Stimulated activated CD8-positive, alpha-beta memory T cell treated with anti-CD3 and anti-CD28 coated beads, Interleukin-12 subunit alpha, Interleukin-12 subunit beta, amount 100 ng/mL, for 1 hour (primary cell): ENCODE data around the gene GRB10.

Experiments
- DNase-seq: peaks from one replicate; pipeline ENCODE4 v3.0.0-alpha.2; 2020; ENCODE audit warnings: low read depth

The GRB10 gene

DNA sequence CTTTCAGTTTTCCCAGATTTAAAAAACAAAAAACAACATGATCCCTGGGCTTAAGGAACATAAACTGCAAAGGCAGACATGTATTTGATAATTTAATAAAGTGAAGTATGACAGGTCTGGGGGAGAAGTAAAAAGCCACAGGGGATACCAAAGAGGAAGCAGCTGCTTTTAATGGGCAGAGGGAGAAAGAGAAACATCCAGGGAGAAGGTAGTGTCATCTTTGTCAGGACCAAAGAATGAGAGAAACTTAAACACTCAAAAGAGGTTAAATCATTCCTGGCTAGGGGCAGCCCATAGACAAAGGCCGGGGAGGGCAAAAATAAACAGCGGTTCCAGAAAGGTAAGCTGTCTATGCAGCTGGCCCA, 94.5 kb downstream of the GRB10 start:
- no peak for DNase-seq

DNA sequence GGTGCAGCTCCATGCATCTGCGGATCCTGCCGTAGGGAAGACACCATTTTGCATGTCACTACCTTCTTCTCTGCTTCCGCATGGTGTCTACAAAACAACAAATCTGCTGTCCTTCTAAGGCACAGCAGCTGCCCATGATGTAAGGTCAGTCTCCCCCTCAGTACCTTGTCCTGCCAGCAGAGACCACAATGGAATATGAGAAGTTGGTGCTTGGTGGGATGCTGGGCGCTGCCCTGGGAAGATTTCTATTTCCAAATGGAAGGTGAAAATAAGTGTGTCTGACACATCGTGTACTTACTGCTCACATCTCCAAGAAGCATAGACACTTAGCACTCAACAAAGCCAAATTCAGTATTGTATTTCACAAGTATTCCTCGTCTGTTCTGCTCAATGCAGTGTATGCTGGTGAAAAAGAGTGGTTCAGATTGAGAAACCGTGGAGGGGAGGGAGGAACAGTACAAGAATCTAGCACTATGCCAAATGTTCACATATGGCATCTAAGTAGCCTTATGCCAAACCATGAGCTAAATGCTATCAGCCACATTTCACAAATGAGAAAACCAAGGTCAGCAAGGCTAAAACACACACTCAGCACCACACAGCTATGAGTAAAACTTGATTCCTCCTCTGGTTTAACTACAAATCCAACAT, 95.0 kb downstream of the GRB10 start:
- no peak for DNase-seq

DNA sequence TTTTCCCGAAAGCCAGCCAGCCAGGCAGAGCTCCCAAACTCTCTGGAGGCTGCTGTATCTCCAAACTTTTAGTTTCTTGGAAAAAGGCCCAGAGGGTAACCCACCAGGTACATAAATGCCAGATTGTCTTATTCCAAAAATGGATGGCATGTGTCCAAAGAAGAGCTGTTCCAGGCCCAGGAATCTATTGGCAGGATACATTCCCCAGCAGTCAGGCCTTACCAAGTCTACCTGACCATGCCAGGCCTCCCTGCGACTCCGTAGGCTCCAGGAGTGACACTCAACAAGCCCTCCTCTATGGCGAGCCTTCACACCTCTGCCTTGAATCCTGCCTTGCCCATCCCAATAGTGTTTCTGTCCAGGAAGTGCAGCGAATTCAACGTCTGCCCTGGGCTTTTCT, 95.6 kb downstream of the GRB10 start:
- no peak for DNase-seq

DNA sequence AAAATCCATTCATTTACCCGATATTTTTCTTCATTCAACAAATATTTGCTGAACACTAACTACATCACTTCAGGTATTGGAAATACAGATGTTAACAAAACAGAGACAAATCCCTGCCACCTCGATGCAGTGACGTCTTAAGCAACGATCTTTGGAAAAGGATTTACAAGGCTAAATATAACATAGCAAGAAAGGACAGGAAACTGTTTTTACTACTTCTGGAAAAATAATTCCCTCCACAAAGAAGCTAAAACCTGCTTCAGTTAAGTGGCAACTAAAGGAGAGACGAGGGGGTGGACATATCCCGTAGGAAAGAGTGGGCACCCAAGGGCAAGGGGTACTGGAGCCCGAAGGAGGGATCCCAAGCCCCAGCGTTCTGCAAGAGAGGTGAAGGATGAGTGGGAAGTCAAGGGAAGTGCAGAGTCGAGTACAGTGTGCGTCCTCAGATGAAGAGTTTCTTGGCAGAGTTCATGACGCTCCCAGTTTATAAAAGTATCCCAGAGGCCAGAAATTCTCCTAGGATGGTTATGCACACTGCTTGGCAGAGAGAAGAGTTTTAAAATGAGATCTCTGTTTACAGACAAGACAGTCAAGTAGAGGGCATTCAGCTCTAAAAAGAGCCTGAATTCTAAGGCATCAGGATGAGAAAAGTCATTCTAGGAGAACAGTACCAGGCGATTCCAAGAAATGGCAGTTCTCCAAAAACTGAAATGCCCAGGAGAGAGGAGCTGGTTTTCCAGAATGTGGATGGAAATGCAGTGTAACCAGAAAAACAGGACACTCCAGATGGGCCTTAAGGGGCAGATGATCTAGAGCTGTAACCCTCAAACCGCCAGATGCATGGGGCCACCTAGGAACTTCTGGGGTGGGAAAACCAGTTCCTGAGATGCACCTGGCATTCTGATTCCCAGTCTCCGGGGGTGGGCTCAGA, 97.3 kb downstream of the GRB10 start:
- DNase-seq = no peak

DNA sequence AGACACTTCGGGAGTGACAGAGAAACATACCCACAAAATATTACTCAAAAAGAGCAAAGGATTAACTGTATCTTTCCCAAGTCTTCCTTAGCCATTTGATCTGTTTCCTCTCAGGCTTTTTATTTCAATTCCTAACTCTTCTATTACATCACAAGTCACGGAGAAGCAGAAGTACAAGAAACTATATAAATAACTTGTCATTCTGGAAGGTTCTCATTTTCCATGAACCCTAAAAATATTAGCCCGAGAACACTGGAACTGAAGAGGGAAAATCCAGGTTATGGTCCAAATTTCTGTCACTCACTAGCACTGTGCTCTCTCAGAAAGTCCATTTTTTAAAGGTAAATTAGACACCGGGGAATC, 98.0 kb downstream of the GRB10 start:
- no peak for DNase-seq

DNA sequence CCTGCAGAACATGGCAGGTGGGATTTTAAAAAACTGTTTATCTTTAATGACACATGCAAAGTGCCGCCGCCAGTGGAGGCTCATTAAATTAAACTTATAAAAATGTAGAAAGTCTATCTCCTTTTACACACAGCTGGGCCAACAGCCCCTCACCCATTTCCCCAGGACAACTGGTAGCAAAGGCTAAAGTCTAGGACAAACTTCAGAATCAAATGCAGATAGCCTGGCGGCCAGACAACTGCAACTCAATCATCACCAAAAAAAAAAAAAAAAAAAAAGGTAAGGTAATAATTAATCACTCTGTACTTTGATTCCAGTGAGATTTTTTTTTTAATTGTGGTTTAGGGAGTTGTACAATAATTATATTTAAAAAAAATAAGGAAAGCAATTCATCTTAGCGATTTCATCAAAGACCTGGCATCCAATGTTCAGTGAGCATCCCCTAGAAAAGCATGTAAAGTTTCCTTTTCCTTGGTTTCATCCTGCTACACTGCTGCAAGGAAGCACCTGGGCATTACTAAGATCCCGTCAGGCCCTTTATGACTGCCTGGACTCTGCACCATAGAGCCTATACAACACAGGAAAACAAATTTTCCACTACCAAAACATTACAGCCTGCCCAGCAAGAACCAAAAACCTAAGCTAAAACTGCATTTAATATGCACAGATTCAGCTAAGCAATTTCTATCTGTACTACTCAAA, 98.5 kb downstream of the GRB10 start:
- DNase-seq = no peak

DNA sequence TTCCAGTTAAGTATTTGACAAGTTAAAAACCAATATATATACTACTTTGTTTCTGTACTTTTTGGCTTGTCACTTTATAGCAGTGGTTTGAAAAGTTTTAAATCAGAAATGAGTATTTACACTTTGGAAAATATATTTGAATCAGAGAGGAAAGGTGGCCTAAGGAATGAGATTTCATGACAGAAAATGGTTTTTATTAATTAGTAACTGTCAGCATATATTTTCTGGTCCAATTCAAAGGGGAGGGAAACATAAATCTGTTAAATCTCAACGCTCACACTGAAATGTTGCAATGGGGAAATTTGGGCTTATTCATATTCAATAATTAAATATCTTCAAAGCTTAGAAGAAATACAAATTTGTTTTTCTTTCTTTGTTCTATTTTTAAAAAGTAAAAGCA, 100.1 kb downstream of the GRB10 start:
- no peak for DNase-seq

DNA sequence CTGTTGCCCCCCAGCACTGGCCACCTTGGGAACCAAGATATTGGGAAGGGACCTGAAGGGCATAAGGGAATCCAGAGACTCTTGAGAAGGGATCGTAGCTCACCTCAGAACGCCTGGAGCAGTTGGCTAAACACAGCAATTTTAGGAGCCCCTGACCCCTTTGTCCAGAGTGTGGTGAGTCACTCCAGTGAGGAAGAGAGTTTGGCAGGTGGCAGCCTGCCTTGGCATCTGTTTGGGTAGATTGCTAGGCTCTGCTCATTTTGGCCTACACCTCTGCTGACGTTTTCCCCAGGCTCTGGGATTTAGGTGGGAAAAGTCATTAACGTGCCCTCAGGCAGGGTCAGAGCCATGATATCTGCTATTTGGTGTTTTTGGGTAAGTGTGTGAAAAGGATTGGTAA, 100.6 kb downstream of the GRB10 start:
- no peak for DNase-seq

DNA sequence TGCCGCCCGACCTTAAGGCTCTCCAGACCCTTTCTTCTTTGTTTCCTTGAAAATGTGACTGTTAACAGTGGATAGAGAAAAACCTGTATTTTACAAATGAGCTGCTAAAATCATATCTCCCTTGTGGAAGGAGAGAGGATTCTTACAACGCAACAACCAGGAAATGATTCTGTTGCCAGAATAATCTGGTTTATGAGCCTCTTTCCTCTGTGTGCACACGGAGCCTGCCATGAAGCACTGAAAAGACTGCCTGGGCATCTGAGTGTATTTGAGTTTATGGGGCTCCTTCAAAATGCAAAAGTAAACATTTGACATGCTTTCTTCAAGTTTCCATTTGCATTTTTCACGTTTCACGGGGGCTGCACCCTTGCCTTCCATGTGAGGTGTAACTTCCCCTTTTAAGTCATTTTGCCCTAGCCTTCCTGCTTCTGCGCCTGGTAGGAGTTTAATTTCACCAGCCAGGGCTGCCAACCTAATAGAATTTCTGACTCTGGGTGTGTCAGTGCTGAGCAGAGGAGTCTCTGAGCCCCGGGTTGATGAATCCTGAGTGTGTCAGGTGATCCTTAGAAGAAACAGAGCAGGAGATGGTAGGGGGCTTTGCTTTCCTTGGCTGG, 101.2 kb downstream of the GRB10 start:
- no peak for DNase-seq

DNA sequence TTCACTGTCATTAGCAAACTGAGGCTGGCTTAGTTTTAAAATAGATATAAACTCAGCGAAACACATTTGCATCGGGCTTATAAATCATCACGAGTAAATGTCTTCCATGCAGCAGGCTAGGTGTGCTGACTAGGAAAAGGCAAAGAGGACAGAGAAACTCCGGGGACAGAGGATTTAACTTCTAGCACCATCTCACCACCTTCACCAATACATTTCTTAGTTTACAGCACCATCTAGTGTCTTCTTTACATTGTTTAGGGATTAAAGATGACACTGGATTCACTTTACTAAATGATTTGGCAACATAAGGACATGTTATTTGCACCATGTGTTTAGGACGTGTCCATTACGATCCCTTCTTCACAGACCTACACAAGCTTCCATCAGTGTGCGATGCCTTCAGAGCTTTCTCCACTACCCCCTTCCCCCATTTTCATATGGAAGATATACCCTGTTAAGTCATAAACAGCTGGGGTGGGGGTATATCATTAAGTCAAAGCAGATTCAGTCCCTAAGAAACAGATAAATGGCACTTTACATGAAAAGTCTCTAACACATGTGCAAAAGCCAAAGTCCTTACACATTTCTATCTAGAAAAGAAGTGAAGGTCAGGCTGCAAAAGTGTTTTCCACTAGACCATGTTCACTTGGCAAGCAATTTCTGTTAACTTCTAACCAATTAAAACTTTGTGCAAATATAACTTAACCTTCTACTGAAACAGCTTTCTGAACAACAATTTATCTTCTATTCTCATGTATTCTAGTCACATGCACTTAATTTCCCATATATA, 103.3 kb downstream of the GRB10 start:
- no peak for DNase-seq

DNA sequence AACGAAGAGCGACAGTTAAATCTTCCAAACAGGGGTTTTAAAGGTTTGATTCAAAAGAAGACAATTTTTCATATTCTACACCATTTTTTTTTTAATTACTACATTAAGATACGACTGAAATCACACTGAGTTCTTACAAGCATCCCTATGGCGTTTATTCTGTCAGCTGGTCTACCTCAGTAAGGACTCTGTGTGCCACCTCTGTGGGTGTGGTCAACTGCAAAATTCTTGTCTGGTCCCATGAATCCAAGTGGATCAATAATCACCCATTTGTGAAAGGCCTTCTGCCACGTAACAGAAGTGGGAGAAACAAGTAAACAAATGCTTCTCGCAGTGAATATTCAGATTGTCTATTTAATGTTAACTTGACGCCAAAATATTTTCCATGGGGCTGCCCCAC, 104.1 kb downstream of the GRB10 start:
- no peak for DNase-seq

DNA sequence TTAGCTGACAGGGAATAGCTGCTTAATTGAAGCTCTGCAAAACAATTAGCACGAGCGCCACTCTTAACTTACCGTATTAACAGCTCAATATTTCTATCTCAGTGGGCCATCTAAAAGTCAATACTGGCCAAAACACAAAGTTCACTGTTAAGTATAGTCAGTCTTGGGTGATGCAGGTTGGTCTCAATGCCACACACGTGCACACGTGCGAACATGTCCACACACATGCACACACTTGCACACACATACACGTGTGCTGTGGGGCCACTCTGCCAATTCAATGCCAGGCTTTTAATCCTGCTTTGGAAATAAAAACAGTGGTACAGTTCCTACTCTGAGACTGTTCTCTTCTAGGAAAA, 105.1 kb downstream of the GRB10 start:
- no peak for DNase-seq

DNA sequence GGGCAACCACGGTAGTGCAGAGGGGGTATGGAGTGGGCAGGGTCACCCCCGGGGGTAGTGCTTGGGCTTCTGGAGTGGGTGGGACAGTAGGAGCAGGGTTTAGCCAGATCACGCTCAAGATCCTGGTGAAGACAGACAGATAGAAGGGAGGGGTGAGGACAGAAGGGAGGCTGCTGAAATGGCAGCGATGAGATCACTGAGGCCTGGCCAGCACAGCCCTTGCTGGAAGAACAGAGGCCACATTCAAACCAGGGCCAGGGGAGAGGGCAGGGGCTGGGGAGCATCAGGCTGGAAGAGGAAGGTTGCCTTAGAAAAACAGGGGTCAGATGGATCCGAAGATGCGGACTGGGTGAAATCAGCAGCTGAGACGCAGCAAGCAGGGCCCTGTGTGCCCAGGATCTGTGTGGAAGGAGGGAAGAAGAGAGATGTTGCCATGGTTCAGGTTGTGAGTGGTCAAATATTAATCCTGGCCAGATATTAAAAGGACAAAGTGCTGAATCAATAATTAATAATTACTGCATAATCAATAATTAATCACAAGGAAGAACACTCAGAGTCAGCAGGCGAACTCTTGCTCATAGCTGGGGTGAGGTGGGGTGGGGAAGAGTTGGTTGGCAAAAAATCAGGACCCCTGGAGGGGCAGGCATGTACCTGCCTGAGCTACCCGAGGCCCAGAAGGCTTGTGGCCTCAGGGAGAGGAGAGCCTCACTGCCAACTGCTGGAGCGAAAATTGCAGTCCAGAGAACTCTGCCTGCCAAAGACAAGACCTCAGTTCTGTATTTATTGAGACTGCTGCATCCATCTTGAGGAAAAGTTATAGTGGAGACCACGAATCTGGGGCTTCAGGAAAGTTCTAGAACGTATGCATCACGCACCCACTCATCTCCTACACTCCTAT, 105.7 kb downstream of the GRB10 start:
- no peak for DNase-seq

DNA sequence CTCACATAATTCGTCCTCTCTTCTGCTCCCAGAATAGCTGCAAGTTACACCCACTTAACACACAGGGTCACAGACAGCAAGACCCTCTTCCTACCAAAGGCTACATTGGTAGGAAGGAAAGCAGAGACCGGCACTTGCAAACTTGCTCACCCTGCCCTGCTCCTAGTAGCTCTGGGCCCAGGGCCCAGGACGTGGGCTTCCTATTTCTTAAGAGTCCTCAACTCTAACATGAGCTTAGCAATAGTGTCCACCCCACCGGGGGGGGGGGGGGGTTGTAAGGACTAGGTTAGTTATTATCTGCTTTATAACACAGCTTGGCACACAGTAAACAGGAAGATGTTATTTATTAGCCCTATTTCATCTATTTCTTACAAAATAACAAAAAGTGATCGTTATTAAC, 106.6 kb downstream of the GRB10 start:
- no peak for DNase-seq

DNA sequence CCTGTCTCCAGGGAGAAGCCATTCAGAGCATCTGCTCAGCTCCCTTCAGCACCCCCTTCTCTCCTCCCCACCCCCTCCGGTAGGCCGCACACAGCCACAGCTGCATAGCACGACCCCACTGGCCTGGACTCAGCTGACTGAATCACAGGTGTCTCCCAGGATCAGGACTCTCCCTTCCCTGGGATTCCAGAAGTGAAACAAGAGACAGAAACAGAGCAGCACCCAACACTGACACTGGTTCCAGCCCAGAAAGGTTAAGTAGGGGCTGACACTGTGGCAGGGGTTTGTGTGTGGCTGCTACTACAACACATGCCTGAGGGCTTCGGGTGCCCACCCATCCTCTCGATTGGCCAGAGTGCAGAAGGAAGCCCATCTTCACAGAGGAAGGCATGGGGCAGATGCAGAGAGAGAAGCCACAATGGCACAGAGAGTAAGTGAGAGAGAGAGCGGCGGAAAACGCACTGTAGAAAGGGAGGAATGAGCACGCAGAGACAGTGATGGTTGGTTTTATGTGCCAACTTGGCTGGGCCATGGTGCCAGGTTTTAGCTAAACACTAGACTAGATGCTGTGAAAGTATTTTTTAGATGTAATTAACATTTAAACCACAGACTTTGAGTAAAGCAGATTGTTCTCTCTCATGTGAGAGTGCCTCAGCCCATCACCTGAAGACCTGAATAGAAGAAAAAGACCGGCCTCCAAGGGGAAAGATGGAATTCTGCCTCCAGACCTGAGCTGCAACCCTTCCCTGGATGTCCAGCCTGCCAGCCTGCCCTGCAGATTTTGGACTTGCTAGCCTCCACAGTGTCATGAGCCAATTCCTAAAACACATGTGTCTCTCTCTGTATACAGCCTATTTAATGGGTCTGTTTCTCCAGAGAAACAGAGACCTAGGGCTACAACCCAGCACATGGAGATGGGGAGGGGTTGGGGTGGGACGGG, 107.5 kb downstream of the GRB10 start:
- DNase-seq = no peak

DNA sequence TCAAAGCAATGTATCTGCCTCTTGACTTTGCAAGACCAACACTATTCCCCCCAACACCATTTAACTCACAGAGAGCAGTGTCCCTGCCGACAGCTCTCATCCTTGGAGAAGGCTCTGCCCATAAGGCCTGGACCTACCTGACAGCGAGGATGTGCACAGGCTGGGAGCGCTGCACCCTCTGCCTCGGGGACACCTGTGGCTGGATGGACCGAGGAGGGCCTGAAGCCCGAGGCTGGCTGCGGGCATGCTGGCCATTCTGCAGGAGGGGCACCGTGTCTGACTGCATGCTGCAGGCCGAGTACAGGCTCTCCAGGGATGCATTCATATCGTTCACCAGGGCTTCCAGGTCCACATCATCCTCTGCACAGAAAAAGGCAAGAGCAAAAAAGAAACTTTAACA, 108.4 kb downstream of the GRB10 start:
- no peak for DNase-seq

DNA sequence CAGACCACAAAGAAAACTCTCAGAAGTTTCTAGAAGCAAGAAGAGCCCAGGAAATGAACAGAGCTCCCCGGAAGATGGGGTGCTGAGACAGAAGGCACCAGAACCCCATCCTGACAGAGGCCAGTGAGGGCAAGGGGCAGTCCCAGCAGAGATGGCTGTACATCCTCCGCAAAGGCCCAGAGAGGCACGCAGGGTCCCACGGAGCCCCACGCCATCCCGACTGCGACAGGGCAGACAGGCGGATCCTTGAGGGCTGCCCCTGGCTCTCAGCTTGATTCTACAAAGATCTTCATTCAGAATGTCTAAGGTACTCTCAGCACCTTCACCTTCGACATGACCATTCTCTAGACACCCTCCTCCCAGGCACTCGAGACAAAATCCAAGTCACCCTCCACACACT, 109.6 kb downstream of the GRB10 start:
- DNase-seq = no peak

DNA sequence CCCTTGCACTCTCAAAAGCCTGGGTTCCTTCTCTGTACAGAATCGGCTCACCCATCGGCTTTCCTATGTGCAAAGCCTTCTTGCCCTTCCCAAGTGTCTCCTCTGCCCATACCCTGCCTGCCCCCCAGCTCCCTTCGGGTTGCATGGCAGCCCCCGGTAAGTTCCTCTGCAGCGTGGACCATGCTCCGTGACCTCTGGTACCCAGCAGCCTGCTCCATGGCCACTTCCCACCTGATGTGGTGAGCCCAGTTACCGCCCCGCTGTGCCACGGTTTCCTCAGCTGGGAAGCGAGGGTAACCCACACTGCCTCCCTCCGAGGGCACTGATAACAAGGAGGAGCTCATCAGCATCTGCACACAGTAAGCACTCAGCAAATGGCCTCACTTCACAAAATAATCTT, 110.7 kb downstream of the GRB10 start:
- no peak for DNase-seq

DNA sequence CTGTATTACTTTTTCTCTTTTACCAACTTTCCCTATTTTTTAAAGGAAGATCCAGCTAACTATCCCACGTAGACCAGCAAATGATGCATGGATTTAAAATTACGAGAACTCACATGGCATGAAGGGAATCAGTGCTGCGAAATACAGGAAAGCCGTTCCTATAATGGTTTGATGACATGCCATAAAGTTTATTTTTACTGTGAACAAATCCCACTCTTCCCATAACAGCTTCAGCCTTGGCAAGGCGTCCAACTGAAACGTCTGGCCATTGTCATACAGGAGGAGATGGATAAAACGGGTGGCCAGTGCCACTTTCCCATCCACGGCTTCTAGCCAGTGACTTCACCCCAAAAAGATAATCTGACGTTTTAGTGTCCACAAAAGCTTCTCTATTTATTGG, 111.3 kb downstream of the GRB10 start:
- no peak for DNase-seq

DNA sequence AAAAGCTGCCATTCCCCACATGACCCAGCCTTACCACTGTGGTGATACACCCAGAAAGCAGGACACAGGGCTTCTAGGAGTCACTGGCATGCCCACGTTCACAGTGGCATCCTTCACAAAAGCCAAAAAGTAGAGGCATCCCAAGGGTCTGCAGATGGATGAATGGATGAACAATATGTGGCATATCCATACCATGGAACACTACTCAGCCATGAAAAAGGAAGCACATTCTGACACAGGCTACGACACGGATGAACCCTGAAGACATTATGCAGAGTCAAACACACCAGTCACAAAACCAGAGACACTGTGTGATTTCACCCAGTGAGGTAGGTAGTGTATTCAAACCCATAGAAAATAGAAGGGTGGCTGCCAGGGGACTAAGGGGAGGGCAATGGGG, 112.8 kb downstream of the GRB10 start:
- DNase-seq = no peak
